HG02763 (cell line): ENCODE data around the gene KIF3B.
"Not testable (repeated sequence)": the region's sequence is repeated elsewhere in the genome, so short reads cannot be mapped to it uniquely, and the experiment has no call there.

Experiments
- ATAC-seq: cut with Tn5 transposase; IDR thresholded peaks from one replicate; pipeline ENCODE4 v1.9.1; 2021; ENCODE audit warnings: mild to moderate bottlenecking, moderate library complexity; ENCODE audit not compliant: unreplicated experiment

The KIF3B gene

GRCh38 chr20:32292548-32292947 is 15.1 kb downstream of the KIF3B start:
- no peak for ATAC-seq

DNA sequence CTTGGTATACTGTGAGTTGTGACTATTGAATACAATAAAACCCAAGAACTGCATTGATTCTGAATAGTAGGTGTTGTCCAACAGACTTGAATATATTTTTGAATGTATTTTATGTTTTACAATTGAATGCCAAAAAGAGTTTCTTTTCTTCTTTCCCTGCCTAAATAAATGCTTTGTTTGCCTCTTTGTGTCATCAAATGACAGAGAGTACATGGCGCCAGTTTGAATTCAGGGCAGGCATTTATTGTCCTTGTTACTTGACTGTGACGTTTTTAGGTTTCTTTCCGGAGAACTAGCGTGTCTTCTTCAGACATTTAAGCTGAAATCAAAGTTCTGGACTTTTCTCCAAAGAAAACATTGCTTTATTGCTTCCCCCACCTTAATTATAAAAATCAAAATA is 16.6 kb downstream of the KIF3B start:
- ATAC-seq, result no peak

DNA sequence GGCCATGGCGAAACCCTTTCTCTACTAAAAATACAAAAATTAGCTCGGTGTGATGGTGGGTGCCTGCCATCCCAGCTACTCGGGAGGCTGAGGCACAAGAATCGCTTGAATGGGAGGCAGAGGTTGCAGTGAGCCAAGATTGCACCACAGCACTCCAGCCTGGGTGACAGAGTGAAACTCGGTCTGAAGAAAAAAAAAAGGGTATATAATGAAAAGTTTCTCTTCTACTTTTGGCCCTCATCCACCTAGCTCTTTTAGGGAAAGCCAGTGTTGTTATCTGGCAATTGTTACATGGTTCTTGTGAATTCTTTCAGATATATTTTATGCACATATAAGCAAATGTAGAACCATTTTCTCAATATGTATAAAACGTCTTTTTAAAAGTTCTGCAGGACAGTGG is 19.0 kb downstream of the KIF3B start:
- no peak for ATAC-seq

DNA sequence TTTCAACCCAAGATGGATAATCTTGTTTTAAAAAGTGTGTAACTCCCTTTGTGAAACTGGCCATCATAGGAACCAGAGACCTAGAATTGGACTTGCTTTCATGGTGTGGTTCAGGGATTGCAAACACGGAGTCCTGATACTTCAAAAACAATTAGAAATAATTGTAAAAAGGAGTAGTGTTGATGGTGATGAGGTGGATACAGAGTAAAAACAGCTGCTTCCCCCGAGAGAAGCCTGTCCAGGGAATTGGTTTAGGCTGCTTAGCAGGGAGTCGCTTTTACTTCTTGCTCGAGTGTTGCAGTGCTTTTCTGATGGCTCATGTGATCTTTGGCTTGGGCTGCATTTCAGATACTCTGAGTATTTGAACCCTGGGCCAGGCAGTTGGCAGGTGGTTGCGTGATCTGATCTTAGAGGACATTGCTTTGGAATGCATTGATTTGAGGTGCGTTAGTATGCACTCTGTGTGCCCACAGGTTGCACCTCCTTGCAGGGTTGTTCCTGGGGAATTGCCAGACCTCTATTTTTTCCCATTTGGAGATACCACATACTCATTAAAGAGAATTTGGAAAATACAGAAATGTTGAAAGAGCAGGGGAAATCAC is 19.5 kb downstream of the KIF3B start:
- ATAC-seq, result no peak

GRCh38 chr20:32297439-32297838 is 20.0 kb downstream of the KIF3B start:
- no peak for ATAC-seq

- no peak for ATAC-seq
These were observed 23.2 kb downstream of the KIF3B start for GRCh38 chr20:32300647-32301046.

DNA sequence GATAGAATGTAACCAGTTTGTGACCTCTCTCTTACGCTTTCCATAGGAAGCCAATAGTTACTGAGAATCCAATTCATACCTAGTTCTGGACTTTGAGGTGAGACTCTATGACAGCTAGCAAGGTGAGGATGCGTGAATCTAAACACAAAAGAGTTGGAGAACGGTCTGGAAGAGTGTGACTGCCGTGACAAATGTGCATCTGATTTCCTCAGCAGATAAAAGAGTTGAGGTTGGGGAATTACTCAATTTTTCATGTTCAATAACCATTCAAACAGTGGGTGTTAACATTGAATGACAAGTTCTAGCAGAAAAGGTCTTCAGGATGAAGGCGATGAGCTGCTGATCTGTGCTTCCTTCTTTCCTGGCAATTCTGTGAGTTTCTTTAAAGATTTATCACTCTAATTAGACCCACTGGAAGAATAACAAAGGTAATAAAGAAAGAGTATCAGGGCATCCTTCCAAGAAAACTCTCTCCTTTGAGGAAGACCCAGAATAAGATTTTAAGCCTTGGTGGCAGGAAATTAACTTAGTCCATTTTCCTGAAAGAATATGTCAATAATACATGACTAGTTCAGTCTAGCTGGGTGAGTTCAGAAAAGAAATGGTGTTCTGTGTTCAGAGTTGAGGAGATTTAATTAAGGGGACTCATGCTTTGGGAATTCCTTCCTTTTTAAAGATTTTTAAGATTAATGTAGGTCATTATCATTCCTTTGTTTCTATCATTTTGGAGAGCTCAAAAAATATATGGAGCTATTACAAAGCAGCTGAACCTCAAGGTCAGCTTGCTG is 24.5 kb downstream of the KIF3B start:
- no peak for ATAC-seq

GRCh38 chr20:32302507-32302872 is 25.0 kb downstream of the KIF3B start:
- no peak for ATAC-seq

DNA sequence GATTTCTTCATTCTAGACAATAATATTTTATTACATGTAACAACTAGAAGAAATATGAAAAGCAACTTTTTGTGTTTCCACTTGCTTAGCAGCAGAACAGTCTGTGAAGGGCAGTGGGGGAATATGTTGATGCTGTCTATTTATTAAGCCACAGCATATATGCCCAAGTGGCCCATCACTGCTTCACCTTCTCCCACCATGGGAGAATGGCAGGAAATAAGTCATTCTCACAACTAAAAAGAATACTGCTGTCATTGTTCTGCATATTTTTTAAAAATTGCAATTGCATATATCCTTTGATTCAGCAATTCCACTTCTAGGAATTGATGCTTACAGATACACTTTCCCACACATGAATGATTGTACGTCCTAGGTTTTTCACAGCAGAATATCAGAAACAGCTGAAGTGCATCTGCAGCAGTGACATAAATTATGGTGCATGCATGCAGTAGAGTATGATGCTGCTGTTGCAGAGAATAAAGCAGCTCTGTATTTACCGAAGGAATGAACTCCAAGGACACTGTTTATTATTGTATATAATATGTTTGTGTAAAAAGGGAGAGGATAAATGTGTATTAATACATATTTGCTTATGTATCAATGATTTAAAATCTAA is 26.8 kb downstream of the KIF3B start:
- no peak for ATAC-seq

DNA sequence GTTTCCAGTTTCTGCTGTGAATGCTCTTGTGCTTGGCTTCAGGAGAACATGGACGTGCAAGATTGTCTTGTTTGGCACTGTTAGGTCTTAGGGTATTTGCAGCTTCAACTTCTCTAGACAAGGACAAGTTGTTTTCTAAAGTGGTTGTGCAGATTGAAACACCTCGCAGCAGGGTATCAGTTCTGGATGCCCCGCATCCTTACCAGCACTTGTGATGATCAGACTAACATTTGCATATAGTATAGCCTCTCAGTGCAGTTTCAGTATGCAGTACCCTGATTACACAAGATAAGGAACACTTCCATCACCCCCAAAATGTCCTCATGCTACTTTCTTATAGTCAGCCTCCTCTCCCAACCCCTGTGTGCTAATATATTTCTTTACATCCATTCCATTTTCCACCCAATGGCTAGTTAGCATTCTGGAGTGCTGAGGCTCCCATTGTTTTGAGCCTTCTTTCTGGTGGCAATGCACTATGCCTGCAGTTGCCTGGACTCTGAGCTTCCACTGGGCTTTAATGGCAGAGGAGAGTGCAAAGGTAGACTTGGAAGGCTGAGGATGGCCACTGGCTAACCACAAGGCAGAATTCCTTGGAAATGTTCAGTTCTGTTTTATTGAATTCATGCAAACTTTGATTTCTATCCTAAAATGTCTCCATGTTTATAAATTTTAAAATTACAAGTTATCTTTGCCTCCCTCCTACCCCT is 35.4 kb downstream of the KIF3B start:
- no peak for ATAC-seq

- ATAC-seq, result no peak
These were observed 37.3 kb downstream of the KIF3B start for GRCh38 chr20:32314768-32315167.

- ATAC-seq, result no peak
These were observed 37.9 kb downstream of the KIF3B start for GRCh38 chr20:32315399-32315798.

GRCh38 chr20:32315891-32316290 is 38.4 kb downstream of the KIF3B start:
- no peak for ATAC-seq

DNA sequence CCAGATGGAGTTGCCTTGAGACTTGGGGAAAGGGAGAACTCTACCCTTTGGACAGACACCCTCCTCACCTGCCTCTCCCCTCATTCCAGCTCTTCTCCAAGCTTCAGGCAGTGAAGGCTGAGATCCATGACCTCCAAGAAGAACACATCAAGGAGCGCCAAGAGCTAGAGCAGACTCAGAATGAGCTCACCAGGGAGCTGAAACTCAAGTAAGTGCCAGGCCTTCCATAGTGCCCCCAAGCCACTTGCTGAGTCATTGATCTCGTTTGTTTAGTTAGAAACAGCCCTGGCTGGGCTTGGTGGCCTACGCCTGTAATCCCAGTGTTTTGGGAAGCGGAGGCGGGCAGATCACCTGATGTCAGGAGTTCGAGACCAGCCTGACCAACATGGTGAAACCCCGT is 39.2 kb downstream of the KIF3B start:
- ATAC-seq, result no peak

DNA sequence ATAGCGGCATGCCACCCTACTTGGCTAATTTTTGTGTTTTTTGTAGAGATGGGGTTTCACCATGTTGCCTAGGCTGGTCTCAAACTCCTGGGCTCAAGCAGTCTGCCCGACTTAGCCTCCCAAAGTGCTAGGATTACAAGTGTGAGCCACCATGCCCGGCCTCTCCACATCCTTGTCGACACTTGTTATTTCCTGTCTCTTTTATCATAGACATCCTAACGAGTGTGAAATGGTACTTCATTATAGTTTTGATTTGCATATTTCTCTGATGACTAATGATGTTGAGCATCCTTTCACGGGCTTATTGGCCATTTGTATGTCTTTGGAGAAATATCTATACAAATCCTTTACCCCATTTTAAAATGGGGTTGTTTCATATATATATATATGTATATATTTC is 41.6 kb downstream of the KIF3B start:
- ATAC-seq, result no peak

- no peak for ATAC-seq
These were observed 42.9 kb downstream of the KIF3B start for GRCh38 chr20:32320305-32320704.

- ATAC-seq, result no peak
These were observed 43.9 kb downstream of the KIF3B start for GRCh38 chr20:32321390-32321789.

- ATAC-seq, result not testable (repeated sequence)
These were observed 44.8 kb downstream of the KIF3B start for GRCh38 chr20:32322260-32322659.

DNA sequence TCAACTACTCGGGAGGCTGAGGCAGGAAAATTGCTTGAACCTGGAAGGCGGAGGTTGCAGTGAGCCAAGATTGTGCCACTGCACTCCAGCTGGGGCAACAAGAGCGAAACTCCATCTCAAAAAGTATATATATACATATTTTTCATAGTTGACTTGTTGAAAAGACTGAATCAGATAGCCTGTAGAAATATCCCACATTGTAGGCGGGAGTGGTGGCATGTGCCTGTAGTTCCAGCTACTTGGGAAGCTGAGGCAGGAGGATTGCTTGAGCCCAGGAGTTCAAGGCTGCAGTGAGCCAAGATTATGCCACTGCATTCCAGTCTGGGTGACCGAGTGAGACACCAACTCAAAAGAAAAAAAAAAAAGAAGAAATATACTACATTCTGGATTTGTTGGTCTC is 46.3 kb downstream of the KIF3B start:
- not testable (repeated sequence) for ATAC-seq

DNA sequence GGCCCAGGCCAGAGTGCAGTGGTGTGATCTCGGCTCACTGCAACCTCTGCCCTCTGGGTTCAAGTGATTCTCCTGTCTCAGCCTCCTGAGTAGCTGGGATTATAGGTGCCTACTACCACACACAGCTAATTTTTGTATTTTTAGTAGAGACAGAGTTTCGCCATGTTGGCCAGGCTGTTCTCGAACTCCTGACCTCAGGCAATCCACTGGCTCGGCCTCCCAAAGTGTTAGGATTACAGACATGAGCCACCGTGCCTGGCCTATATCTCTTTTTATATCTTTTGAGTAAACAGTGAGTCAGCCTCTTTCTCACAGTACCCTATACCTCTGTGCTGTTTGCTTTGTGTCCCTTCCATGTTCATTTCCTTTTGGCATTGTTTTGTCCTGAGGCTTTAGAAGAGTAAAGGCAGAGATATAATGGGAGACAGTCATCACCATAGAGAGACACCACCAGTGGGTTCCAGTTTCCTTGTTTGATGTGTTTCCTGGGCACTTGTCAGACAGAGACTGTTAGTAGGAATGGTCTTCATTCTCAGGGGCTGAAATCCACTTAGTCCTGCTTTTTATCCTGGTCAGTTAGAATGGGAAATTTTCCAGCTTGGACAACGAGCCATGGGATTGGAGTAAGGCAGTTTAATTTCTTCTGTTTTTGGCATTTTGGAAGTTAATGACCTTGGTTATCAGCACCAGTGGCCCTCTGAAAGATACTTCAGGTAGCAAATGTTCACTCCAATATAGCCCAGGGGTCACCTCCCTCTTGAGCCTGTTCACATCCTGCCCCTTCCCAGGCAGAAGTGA is 48.5 kb downstream of the KIF3B start:
- ATAC-seq, result no peak

- ATAC-seq, result no peak
These were observed 49.0 kb downstream of the KIF3B start for GRCh38 chr20:32326504-32326845.
